SK-N-SH (cell line): Measurements from ENCODE around the gene TPP1. TPM values are rescaled to one million over a fixed set of nuclear protein-coding genes. Genes with fewer than 3 reads are reported as not detected.

ENCODE experiments used
- CTCF ChIA-PET: fragments of 300-600, 350-600 bp; formaldehyde crosslinking; extraction: SDS; loops from one replicate; lab custom pipeline; 2021; lab: Yijun Ruan, JAX
- POLR2A ChIA-PET: fragments of 350-600 bp; sonication (Branson Sonifier 250); formaldehyde crosslinking; extraction: SDS; loops from one replicate; lab custom pipeline; 2020; ENCODE audit warnings: antibody characterized with exemption, inconsistent platforms; lab: Yijun Ruan, JAX
- DNase-seq: peaks from one replicate; pipeline ENCODE4 v3.0.0; 2012
- H2AFZ ChIP-seq: fragments of 200-600 bp; sonication (generic); 2 replicates; pipeline ENCODE4 v1.8.1; 2016; ENCODE audit warnings: antibody characterized with exemption, mild to moderate bottlenecking, low read depth
- H3F3A ChIP-seq: fragments of 200-600 bp; sonication (generic); replicated peaks from 2 replicates; pipeline ENCODE3; 2016; ENCODE audit warnings: antibody characterized with exemption, mild to moderate bottlenecking; ENCODE audit not compliant: insufficient read depth
- H3K27ac ChIP-seq, 2 experiments: fragments of 200-500 bp in 1 of 2; fragments of 200-600 bp in 1 of 2; sonication (Bioruptor generic) in 1 of 2; sonication (generic), shearing (Covaris generic) in 1 of 2; 2 replicates each; pipeline versions ENCODE4 v1.5.1 to v1.6.1; 2014 to 2016; ENCODE audit warnings: low read depth in 2 of 2, inconsistent platforms in 1 of 2, low read length in 1 of 2, mild to moderate bottlenecking in 1 of 2, mixed read lengths in 1 of 2
- H3K27me3 ChIP-seq: fragments of 200-600 bp; sonication (generic), shearing (Covaris generic); 2 replicates; pipeline ENCODE4 v1.6.1; 2016; ENCODE audit warnings: mixed run types; ENCODE audit not compliant: insufficient read depth
- H3K36me3 ChIP-seq, 2 experiments: fragments of 200-500 bp in 1 of 2; fragments of 200-600 bp in 1 of 2; sonication (Bioruptor generic) in 1 of 2; sonication (generic) in 1 of 2; replicated peaks in 1 of 2; 2 replicates each; pipeline versions ENCODE3 to v1.5.1; 2014 to 2016; ENCODE audit warnings: low read length in 1 of 2, mild to moderate bottlenecking in 1 of 2; ENCODE audit not compliant: insufficient read depth in 2 of 2, control insufficient read depth in 1 of 2
- H3K4me1 ChIP-seq, 2 experiments: fragments of 200-500 bp in 1 of 2; fragments of 200-600 bp in 1 of 2; sonication (Bioruptor generic) in 1 of 2; sonication (generic), shearing (Covaris generic) in 1 of 2; 2 replicates each; pipeline versions ENCODE4 v1.5.1 to v1.6.1; 2014 to 2016; ENCODE audit warnings: low read depth in 1 of 2, low read length in 1 of 2, mixed run types in 1 of 2; ENCODE audit not compliant: insufficient read depth in 2 of 2, control insufficient read depth in 1 of 2
- H3K4me2 ChIP-seq: fragments of 200-600 bp; sonication (generic), shearing (Covaris generic); 2 replicates; pipeline ENCODE4 v1.6.1; 2017; ENCODE audit warnings: mixed run types
- H3K4me3 ChIP-seq, 2 experiments: fragments of 200-500 bp in 1 of 2; fragments of 200-600 bp in 1 of 2; sonication (Bioruptor generic) in 1 of 2; sonication (generic), shearing (Covaris generic) in 1 of 2; 2 replicates each; pipeline versions ENCODE4 v1.5.1 to v1.8.1; 2014 to 2016; ENCODE audit warnings: low read depth in 2 of 2, inconsistent platforms in 1 of 2, low read length in 1 of 2, mild to moderate bottlenecking in 1 of 2, mixed read lengths in 1 of 2, moderate library complexity in 1 of 2
- H3K79me2 ChIP-seq: fragments of 200-600 bp; sonication (generic); 2 replicates; pipeline ENCODE4 v1.8.1; 2017; ENCODE audit warnings: mild to moderate bottlenecking; ENCODE audit not compliant: insufficient read depth
- H3K9ac ChIP-seq: fragments of 200-600 bp; sonication (generic); 2 replicates; pipeline ENCODE4 v1.6.1; 2017; ENCODE audit warnings: mixed run types
- H3K9me2 ChIP-seq: fragments of 200-600 bp; sonication (generic); 2 replicates; pipeline ENCODE4 v1.6.1; 2017; ENCODE audit warnings: mixed run types
- H3K9me3 ChIP-seq: fragments of 200-600 bp; sonication (generic); 2 replicates; pipeline ENCODE4 v1.6.1; 2017; ENCODE audit warnings: mixed run types, mild to moderate bottlenecking, moderate library complexity
- H4K20me1 ChIP-seq: fragments of 200-600 bp; sonication (generic); 2 replicates; pipeline ENCODE4 v1.6.1; 2017; ENCODE audit warnings: mild to moderate bottlenecking, mixed run types; ENCODE audit not compliant: insufficient read depth
- CHD2 ChIP-seq: fragments of 150-350 bp; IDR thresholded peaks from 2 replicates; pipeline ENCODE4 v1.6.1; 2018; ENCODE audit warnings: low read length; ENCODE audit not compliant: partially characterized antibody
- FOXJ3 ChIP-seq: sonication (generic); formaldehyde crosslinking; IDR thresholded peaks from 2 replicates; pipeline ENCODE4 v1.5.1; 2020; ENCODE audit warnings: mild to moderate bottlenecking, missing genetic modification reagents
- GABPA ChIP-seq: IDR thresholded peaks from 2 replicates; pipeline ENCODE4 v1.4.0; 2012; ENCODE audit warnings: low read depth, mild to moderate bottlenecking
- MAX ChIP-seq: IDR thresholded peaks from 2 replicates; pipeline ENCODE4 v1.4.0; 2012; ENCODE audit warnings: low read depth
- MEF2A ChIP-seq: IDR thresholded peaks from 2 replicates; pipeline ENCODE4 v1.4.0; 2012; ENCODE audit warnings: low read depth, borderline replicate concordance
- MXI1 ChIP-seq: IDR thresholded peaks from 2 replicates; pipeline ENCODE4 v1.6.1; 2012; ENCODE audit warnings: mild to moderate bottlenecking, low read depth, low read length, improper control_type of control experiment
- NFIC ChIP-seq: IDR thresholded peaks from 2 replicates; pipeline ENCODE4 v1.4.0; 2012; ENCODE audit warnings: borderline replicate concordance
- RAD21 ChIP-seq: IDR thresholded peaks from 2 replicates; pipeline ENCODE4 v1.6.1; 2012; ENCODE audit warnings: mild to moderate bottlenecking, low read length
- REST ChIP-seq: IDR thresholded peaks from 2 replicates; pipeline ENCODE4 v1.6.1; 2012; ENCODE audit warnings: mild to moderate bottlenecking, low read depth, low read length, moderate library complexity
- RXRA ChIP-seq: IDR thresholded peaks from 2 replicates; pipeline ENCODE4 v1.4.0; 2012; ENCODE audit warnings: low read depth, mild to moderate bottlenecking, borderline replicate concordance
- WGBS: methylation state at CpG from one replicate; pipeline ENCODE4 v1.1.6; 2017; ENCODE audit warnings: low lambda C conversion rate; 5-methylcytosine and 5-hydroxymethylcytosine counted together
- polyA plus RNA-seq, 3 experiments: library from polyadenylated mRNA; depleted of rRNA; stranded (reverse); fragments of >200 nt; gene quantifications; 2 replicates each; pipeline ENCODE4 v1.2.3, GENCODE V29; 2012
- TF ChIP-seq, protein P1 (sequence below): IDR thresholded peaks from 2 replicates; pipeline ENCODE4; 2012
- TF ChIP-seq, protein P2 (sequence below): IDR thresholded peaks from 2 replicates; pipeline ENCODE4 v1.4.0; 2012; ENCODE audit warnings: low read depth, borderline replicate concordance
- TF ChIP-seq, protein P3 (sequence below): IDR thresholded peaks from 2 replicates; pipeline ENCODE4 v1.4.0; 2012; ENCODE audit warnings: low read depth, borderline replicate concordance
- TF ChIP-seq, protein P4 (sequence below): fragments of 150-350 bp; IDR thresholded peaks from 2 replicates; pipeline ENCODE4 v1.6.1; 2016; ENCODE audit warnings: mild to moderate bottlenecking, low read depth, low read length

TPP1 gene
- polyA plus RNA-seq, 1 of the 3 experiments (the other 2 are of a cell fraction): 105 TPM

DNA sequence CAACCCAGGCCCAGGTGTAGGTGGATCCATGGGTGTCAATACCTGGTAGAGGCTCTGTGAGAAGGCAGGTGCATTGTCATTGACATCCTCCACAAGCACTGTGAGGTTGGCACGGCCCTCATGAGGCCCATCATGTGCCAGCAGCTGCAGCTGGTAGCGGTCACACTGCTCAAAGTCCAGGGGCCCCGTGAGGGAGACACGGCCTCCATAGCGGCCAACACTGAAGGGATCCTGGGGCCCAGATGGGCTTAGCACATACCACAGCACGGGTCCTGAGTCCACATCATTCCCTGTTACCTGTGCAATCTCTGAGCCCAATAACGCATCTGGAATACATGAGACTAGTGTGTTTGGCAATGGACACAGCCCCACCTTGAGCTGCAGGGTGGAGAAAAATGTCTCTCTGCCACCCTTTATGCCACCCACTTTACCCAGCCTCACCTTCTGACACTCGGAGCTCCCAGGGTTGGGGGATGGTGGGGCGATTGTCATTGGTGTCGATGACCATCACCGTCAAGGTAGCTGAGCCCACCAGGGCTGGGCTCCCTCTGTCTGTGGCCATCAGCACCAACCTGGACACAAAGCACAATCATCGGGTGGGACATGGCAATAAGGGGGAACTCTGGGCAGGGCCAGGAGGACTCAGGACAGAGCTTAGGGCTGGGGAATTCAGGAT lies 6.1 kb upstream of the TPP1 start:
- Histone ChIP-seq H4K20me1 (no peaks in the 10 kb centered on the region), H2AFZ (no peak overlapping the region)
- TF ChIP-seq NFIC: no peak
- TF ChIP-seq, protein P1, sequence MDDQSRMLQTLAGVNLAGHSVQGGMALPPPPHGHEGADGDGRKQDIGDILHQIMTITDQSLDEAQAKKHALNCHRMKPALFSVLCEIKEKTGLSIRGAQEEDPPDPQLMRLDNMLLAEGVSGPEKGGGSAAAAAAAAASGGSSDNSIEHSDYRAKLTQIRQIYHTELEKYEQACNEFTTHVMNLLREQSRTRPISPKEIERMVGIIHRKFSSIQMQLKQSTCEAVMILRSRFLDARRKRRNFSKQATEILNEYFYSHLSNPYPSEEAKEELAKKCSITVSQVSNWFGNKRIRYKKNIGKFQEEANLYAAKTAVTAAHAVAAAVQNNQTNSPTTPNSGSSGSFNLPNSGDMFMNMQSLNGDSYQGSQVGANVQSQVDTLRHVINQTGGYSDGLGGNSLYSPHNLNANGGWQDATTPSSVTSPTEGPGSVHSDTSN: no peak
- TF ChIP-seq, protein P2, sequence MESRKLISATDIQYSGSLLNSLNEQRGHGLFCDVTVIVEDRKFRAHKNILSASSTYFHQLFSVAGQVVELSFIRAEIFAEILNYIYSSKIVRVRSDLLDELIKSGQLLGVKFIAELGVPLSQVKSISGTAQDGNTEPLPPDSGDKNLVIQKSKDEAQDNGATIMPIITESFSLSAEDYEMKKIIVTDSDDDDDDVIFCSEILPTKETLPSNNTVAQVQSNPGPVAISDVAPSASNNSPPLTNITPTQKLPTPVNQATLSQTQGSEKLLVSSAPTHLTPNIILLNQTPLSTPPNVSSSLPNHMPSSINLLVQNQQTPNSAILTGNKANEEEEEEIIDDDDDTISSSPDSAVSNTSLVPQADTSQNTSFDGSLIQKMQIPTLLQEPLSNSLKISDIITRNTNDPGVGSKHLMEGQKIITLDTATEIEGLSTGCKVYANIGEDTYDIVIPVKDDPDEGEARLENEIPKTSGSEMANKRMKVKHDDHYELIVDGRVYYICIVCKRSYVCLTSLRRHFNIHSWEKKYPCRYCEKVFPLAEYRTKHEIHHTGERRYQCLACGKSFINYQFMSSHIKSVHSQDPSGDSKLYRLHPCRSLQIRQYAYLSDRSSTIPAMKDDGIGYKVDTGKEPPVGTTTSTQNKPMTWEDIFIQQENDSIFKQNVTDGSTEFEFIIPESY: no peak
- no peak for TF ChIP-seq REST
- TF ChIP-seq MXI1: no peak
- no peak for TF ChIP-seq MEF2A
- TF ChIP-seq, protein P3, sequence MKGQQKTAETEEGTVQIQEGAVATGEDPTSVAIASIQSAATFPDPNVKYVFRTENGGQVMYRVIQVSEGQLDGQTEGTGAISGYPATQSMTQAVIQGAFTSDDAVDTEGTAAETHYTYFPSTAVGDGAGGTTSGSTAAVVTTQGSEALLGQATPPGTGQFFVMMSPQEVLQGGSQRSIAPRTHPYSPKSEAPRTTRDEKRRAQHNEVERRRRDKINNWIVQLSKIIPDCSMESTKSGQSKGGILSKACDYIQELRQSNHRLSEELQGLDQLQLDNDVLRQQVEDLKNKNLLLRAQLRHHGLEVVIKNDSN: no peak
- no peak for TF ChIP-seq RXRA
- no peak for TF ChIP-seq FOXJ3 (CRISPR knock-in tag)
- no peak for TF ChIP-seq RAD21
- TF ChIP-seq, protein P4, sequence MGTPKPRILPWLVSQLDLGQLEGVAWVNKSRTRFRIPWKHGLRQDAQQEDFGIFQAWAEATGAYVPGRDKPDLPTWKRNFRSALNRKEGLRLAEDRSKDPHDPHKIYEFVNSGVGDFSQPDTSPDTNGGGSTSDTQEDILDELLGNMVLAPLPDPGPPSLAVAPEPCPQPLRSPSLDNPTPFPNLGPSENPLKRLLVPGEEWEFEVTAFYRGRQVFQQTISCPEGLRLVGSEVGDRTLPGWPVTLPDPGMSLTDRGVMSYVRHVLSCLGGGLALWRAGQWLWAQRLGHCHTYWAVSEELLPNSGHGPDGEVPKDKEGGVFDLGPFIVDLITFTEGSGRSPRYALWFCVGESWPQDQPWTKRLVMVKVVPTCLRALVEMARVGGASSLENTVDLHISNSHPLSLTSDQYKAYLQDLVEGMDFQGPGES: no peak
- TF ChIP-seq GABPA: no peak
- no peak for TF ChIP-seq CHD2
- TF ChIP-seq MAX: no peak
- TF ChIP-seq, all 33 proteins: peak for 0
- no peaks in the 10 kb centered on the region for H3K4me1 ChIP-seq
- DNase-seq: no peak
- H3K36me3 ChIP-seq: peaks cover 0 to 19% of the 10 kb centered on the region in 2 experiments
- no peak overlapping the region for H3K4me2 ChIP-seq
- ChIA-PET POLR2A (no interaction called here), CTCF (interaction anchor here (1.0 to 2.3 kb wide), 2 partner anchors 13 to 58 kb away, joined by 3 to 10 read pairs; partner anchors contain the start of genes MRPL17 and TAF10)
- H3K9me2 ChIP-seq: no peaks in the 10 kb centered on the region
- H3K9ac ChIP-seq: no peak overlapping the region
- H3K79me2 ChIP-seq: no peaks in the 10 kb centered on the region
- H3K27ac ChIP-seq: no peak overlapping the region
- H3K9me3 ChIP-seq: no peaks in the 10 kb centered on the region
- no peaks in the 10 kb centered on the region for H3K27me3 ChIP-seq
- no peaks in the 10 kb centered on the region for H3F3A ChIP-seq
- no peak overlapping the region for H3K4me3 ChIP-seq
- WGBS: 73% methylated on average over 11 of the region's 12 CpGs
